GDM1 (cell line): ENCODE measurements around the gene CRTC1.

ENCODE experiments used
- DNase-seq: peaks from one replicate; lab custom pipeline; 2025; lab: John Stamatoyannopoulos, UW

CRTC1 gene

GRCh38 chr19:18651733-18652132 lies 31.7 kb upstream of the CRTC1 start:
- DNase-seq, result no peak

GRCh38 chr19:18653853-18654252 lies 29.6 kb upstream of the CRTC1 start:
- no peak for DNase-seq

- DNase-seq, result no peak
Observed at GRCh38 chr19:18654469-18654868, 29.0 kb upstream of the CRTC1 start.

DNA sequence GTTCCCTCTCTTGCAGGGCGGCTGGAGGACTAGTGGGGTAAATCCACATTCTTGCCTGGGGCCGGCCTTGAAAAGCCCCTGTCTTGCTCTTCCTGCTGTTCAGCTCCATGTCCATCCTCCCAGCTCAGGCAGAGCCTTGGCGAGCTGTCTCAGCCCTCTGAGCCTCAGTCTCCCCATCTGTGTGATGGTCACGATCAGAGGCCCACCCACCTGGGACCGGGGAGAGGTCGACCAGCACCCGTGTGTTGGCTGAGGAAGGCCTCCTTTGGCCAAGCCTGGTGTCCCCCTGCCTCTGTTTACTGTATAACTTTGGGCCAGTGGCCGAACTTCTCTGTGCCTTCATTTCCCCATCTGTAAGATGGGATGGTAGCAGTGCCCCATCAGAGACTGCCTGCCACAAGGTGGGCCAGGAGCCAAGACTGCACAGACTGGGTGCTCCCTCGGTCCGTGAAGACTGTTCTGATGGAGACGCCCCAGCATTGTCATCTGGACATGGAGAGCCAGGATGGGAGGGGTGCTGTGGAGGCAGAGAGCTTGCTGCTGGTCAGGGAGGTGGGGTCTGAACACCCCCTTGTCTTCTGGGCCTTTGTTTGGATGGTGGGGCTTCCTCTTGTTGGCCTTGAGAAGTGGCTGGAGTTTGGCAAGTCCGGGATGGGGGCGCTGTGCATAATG lies 28.2 kb upstream of the CRTC1 start:
- DNase-seq, result no peak

GRCh38 chr19:18656337-18657086 lies 27.0 kb upstream of the CRTC1 start:
- no peak for DNase-seq

- DNase-seq, result no peak
Observed at GRCh38 chr19:18657590-18658365, 25.7 kb upstream of the CRTC1 start.

DNA sequence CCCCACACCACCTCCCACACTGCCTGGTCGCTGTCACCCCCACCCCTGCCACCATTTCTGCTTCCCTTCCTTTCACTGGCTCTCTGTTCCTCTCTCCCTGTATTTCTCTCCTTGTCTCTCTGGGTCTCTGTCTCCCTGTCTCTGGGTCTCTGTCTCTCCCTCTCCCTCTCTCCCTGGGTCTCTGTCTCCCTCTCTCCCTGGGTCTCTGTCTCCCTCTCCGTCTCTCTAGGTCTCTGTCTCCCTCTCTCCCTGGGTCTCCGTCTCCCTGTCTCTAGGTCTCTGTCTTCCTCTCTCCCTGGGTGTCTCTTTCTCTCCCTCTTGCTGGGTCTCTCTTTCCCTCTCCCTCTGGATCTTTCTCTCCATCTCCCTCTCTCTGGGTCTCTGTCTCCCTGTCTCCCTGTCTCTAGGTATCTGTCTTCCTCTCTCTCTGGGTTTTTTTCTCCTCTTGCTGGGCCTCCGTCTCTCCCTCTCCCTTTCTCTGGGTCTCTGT lies 25.1 kb upstream of the CRTC1 start:
- no peak for DNase-seq

- peak; percentile 20 for DNase-seq
Observed at GRCh38 chr19:18659281-18660050, 24.0 kb upstream of the CRTC1 start.

DNA sequence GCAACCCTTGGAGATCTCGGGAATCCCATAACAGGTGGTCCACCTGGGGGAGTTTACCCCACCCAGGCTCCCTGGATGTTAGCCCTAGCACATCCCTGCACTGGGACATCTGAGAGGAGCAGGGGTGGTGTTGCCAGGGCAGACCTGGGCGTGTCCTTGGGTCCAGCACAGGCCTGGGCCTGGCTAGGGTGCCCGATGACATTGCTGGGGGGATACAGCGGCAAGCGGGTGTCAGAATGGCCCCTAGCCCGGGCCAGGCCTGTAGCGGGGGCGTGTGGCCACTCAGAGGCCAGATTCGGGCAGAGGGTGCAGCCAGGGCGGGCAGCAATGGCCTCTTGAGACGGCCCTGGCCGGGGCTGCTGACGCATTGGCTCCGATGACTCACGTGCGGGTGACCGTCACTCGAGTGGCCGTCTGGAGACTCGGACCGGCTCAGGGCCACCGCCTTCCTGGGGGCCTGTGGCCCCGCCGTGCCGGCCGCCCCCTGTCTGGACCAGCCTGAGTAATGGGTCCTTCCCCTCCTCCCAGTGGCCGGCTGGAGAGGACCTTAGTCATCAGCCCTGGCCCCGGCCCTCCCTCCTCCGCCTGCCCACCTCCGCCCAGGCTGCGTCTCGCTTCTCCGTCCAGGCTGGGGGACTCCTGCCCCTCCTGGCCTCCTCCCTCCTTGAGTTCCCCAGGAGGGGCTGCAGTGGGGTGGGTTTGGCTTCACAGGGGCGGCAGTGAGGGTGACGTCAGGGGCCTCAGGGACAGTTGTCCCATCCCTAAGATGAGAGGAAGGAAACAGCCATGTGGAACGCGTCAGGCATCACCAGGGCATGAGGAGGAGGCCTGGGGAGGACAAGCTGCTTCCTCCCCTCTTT lies 23.2 kb upstream of the CRTC1 start:
- no peak for DNase-seq

- no peak for DNase-seq
Observed at GRCh38 chr19:18660939-18661670, 22.4 kb upstream of the CRTC1 start.

GRCh38 chr19:18662972-18663732 lies 20.3 kb upstream of the CRTC1 start:
- DNase-seq, result no peak

- no peak for DNase-seq
Observed at GRCh38 chr19:18663940-18664530, 19.4 kb upstream of the CRTC1 start.

DNA sequence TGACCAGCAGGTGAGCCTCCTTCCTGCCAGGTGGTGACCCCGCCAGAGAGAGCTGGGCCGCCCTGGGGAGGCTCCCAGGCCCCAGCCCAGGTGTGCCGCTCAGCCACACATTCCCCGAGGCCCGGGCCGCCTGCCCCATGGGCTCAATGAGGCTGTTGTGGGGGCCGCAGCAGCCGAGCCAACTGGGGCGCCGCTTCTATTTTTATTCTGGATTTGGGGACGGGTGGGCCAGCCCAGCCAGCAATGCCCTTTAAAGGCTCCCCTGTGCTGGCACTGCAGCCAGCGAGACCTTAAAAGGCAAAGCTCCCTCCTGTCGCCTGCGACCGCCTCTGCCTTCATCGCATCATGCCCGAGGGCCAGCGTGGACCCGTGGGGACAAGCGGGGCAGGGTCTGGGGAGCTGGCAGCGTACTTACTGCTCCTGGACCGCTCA lies 17.7 kb upstream of the CRTC1 start:
- DNase-seq, result no peak

GRCh38 chr19:18666317-18666716 lies 17.2 kb upstream of the CRTC1 start:
- no peak for DNase-seq

DNA sequence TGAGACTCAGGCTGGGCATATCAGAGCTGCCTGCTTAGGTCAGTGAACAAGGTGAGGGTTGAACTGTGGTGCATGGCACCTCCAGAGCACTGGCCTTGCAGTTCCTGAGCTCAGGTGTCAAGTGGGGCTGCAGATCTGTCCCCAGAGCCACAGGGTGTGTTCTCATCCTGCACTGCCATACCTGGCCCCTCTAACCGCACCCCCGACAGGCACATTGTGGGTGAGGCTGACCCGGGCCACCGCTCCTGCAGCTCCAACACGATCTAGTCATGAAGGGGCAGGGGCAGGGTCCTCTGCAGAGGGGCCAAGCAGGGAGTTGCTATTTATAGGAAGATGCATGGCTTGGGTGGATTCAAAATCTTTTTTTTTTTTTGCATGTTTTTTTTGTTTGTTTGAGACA lies 16.7 kb upstream of the CRTC1 start:
- DNase-seq, result no peak

DNA sequence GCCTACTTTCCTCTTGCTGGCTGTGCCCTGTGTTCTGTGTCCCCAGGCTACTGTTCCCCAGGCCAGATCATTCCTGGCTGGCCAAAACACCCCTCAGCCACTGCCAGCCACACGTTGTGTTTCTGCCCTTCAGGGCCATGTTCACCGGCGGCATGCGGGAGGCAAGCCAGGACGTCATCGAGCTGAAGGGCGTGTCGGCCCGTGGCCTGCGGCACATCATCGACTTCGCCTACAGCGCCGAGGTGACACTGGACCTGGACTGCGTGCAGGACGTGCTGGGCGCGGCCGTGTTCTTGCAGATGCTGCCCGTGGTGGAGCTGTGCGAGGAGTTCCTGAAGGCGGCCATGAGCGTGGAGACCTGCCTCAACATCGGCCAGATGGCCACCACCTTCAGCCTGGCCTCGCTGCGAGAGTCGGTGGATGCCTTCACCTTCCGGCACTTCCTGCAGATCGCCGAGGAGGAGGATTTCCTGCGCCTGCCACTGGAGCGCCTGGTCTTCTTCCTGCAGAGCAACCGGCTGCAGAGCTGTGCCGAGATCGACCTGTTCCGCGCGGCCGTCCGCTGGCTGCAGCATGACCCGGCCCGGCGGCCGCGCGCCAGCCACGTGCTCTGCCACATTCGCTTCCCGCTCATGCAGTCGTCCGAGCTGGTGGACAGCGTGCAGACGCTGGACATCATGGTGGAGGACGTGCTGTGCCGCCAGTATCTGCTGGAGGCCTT lies 15.8 kb upstream of the CRTC1 start:
- DNase-seq, result no peak

- DNase-seq, result no peak
Observed at GRCh38 chr19:18668252-18668631, 15.2 kb upstream of the CRTC1 start.

DNA sequence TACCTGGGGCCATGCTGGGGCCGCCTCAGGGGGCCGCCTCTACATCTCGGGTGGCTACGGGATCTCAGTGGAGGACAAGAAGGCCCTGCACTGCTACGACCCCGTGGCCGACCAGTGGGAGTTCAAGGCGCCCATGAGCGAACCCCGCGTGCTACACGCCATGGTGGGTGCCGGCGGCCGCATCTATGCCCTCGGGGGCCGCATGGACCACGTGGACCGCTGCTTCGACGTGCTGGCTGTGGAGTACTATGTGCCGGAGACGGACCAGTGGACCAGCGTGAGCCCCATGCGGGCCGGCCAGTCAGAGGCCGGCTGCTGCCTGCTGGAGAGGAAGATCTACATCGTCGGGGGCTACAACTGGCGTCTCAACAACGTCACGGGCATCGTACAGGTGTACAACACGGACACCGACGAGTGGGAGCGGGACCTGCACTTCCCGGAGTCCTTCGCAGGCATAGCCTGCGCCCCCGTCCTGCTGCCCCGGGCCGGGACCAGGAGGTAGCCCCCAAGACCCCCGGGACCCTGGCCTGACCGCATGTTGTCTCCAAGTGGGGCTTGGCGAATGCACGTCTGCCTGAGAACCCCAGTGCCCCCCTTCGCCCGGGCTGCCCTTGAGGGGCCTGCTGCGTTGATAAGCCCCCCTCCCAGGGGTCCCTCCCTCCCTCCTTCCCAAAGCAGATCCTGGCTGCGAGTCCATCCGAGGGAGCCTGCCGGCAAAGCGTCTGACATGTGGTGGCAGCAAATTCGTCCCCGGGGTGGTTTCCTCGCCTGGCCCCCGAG lies 14.5 kb upstream of the CRTC1 start:
- no peak for DNase-seq
